PC-3 (cell line): Measurements from ENCODE around the gene DIS3L2.

Experiments used
- EZH2 ChIP-seq: fragments of 300-600 bp; sonication (generic); IDR thresholded peaks from one replicate; pipeline ENCODE4 v1.6.1; 2017; ENCODE audit warnings: antibody characterized with exemption, mild to moderate bottlenecking, low read length; ENCODE audit not compliant: unreplicated experiment
- EZH2phosphoT487 ChIP-seq: fragments of 300-600 bp; sonication (generic); IDR thresholded peaks from 2 replicates; pipeline ENCODE4 v1.6.1; 2018; ENCODE audit warnings: mild to moderate bottlenecking, antibody characterized with exemption, low read length, borderline replicate concordance
- TF ChIP-seq, protein P1 (sequence below): fragments of 300-600 bp; sonication (generic); conservative IDR thresholded peaks from 2 replicates; pipeline ENCODE4 v1.5.1; 2017; ENCODE audit warnings: antibody characterized with exemption, low read depth, mild to moderate bottlenecking, low read length

GRCh38 chr2:232335859-232336215 is 374.3 kb downstream of the DIS3L2 start:
- TF ChIP-seq, protein P1, sequence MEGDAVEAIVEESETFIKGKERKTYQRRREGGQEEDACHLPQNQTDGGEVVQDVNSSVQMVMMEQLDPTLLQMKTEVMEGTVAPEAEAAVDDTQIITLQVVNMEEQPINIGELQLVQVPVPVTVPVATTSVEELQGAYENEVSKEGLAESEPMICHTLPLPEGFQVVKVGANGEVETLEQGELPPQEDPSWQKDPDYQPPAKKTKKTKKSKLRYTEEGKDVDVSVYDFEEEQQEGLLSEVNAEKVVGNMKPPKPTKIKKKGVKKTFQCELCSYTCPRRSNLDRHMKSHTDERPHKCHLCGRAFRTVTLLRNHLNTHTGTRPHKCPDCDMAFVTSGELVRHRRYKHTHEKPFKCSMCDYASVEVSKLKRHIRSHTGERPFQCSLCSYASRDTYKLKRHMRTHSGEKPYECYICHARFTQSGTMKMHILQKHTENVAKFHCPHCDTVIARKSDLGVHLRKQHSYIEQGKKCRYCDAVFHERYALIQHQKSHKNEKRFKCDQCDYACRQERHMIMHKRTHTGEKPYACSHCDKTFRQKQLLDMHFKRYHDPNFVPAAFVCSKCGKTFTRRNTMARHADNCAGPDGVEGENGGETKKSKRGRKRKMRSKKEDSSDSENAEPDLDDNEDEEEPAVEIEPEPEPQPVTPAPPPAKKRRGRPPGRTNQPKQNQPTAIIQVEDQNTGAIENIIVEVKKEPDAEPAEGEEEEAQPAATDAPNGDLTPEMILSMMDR = no peak
- no peak for TF ChIP-seq EZH2
- no peak for TF ChIP-seq EZH2phosphoT487
